ENCODE data around the gene PPIL1.

PPIL1 gene

DNA sequence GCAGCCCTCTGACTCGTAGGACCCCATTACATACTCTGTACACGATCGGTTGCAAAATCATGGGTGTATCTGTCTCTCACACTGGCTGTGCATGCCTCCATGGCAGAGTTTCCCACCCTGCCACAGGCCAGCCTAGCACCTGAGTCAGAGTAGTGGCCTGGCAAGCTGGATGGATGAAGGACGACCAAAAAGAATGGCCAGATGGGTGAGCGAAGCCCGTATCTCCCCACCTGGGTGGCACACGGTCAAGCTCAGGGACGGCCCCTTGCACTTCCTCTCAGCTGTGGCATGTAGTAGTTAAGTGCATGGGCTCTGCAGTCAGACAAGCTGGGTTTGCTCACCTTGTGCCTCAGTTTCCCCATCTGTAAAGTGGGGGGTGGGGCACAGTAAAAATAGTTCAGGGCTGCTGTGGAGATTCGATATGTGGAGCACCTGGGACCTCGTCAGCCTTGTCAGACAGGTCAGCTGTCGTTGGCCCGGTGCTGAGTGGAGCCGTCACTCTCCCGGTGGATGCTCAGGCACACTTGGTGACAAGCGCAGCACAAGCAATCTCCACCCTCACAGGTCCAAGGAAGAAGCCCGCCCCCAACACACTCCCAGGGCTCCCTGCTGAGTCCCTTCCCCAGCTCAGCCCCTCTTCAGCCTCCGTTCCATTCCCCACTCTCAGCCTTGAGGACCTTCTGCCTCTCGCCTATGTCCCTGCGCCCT, 47.9 kb downstream of the PPIL1 start (continued):
- TF ChIP-seq ZNF624 (tag by site-specific recombination; IDR thresholded peaks at IDR 0.05) (no peak), IKZF3 (tag by site-specific recombination; IDR thresholded peaks at IDR 0.05) (no peak)
- TF ChIP-seq, protein P1, sequence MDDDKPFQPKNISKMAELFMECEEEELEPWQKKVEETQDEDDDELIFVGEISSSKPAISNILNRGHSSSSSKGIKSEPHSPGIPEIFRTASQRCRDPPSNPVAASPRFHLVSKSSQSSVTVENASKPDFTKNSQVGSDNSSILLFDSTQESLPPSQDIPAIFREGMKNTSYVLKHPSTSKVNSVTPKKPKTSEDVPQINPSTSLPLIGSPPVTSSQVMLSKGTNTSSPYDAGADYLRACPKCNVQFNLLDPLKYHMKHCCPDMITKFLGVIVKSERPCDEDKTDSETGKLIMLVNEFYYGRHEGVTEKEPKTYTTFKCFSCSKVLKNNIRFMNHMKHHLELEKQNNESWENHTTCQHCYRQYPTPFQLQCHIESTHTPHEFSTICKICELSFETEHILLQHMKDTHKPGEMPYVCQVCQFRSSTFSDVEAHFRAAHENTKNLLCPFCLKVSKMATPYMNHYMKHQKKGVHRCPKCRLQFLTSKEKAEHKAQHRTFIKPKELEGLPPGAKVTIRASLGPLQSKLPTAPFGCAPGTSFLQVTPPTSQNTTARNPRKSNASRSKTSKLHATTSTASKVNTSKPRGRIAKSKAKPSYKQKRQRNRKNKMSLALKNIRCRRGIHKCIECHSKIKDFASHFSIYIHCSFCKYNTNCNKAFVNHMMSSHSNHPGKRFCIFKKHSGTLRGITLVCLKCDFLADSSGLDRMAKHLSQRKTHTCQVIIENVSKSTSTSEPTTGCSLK (tag by site-specific recombination; IDR thresholded peaks at IDR 0.05), result no peak
- TF ChIP-seq, protein P2, sequence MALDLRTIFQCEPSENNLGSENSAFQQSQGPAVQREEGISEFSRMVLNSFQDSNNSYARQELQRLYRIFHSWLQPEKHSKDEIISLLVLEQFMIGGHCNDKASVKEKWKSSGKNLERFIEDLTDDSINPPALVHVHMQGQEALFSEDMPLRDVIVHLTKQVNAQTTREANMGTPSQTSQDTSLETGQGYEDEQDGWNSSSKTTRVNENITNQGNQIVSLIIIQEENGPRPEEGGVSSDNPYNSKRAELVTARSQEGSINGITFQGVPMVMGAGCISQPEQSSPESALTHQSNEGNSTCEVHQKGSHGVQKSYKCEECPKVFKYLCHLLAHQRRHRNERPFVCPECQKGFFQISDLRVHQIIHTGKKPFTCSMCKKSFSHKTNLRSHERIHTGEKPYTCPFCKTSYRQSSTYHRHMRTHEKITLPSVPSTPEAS (tag by site-specific recombination; IDR thresholded peaks at IDR 0.05), result no peak
- TF ChIP-seq, protein P3, sequence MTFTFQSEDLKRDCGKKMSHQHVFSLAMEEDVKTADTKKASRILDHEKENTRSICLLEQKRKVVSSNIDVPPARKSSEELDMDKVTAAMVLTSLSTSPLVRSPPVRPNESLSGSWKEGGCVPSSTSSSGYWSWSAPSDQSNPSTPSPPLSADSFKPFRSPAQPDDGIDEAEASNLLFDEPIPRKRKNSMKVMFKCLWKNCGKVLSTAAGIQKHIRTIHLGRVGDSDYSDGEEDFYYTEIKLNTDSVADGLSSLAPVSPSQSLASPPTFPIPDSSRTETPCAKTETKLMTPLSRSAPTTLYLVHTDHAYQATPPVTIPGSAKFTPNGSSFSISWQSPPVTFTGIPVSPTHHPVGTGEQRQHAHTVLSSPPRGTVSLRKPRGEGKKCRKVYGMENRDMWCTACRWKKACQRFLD (tag by site-specific recombination; IDR thresholded peaks at IDR 0.05), result no peak

DNA sequence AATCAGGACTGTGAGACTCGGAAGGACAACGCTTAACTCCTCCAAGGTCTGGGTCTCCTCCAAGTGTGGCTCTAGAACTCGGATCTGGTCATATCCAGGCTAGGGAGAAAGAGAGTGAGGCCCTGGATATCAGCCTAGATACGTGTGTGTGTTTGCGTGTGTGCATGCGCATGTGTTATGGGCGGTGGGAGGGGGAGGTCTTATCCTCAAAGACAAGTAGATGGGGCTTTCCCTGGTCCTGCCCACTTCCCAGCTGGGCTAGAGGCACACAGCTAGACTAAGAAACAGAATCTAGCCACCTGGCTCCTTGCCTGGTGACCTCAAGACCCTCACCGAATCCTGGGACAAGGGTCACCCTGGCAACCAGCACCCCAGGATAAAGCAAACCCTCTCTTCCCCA, 48.6 kb downstream of the PPIL1 start:
- Histone ChIP-seq H3K27ac (ENCODE audit: extremely low read depth, low read depth, low read length) (no peak overlapping the region), H3K36me3 (ENCODE audit: control insufficient read depth in 2 of 2, insufficient read depth in 1 of 2, low read length in 2 of 2) (no peaks in the 10 kb centered on the region), H3K4me3 (ENCODE audit: low read depth, low read length) (no peak overlapping the region), H3K4me1 (ENCODE audit: control insufficient read depth, insufficient read depth, low read length) (peaks cover 3% of the 10 kb centered on the region), H3K9me3 (ENCODE audit: control insufficient read depth, insufficient read depth, low read depth, low read length) (no peaks in the 10 kb centered on the region)
- ChIA-PET CTCF (interaction anchor here (0.7 to 3.1 kb wide), 3 partner anchors 11 to 608 kb away, joined by 3 to 11 read pairs (median 4); no protein-coding TSS in a partner anchor), POLR2A (interaction anchor here (1.2 kb wide), 1 partner anchor 10 kb away, joined by 3 read pairs; no protein-coding TSS in a partner anchor)
- TF ChIP-seq ZNF214 (tag by site-specific recombination; IDR thresholded peaks at IDR 0.05; ENCODE audit: borderline replicate concordance) (no peak), HOXC10 (CRISPR knock-in tag; IDR thresholded peaks at IDR 0.05) (no peak), SETDB1 (IDR thresholded peaks at IDR 0.05; ENCODE audit: insufficient read length, low read length) (no peak), ZNF175 (tag by site-specific recombination; IDR thresholded peaks at IDR 0.05) (no peak), YY1 (tag by site-specific recombination; IDR thresholded peaks at IDR 0.05) (no peak), ZNF202 (tag by site-specific recombination; IDR thresholded peaks at IDR 0.05; ENCODE audit: borderline replicate concordance) (no peak), ZNF791 (tag by site-specific recombination; IDR thresholded peaks at IDR 0.05) (no peak), ZBTB20 (tag by site-specific recombination; IDR thresholded peaks at IDR 0.05) (no peak), REPIN1 (tag by site-specific recombination; IDR thresholded peaks at IDR 0.05; ENCODE audit: low read depth) (no peak), ZNF701 (tag by site-specific recombination; IDR thresholded peaks at IDR 0.05) (no peak)
- TF ChIP-seq, protein P4, sequence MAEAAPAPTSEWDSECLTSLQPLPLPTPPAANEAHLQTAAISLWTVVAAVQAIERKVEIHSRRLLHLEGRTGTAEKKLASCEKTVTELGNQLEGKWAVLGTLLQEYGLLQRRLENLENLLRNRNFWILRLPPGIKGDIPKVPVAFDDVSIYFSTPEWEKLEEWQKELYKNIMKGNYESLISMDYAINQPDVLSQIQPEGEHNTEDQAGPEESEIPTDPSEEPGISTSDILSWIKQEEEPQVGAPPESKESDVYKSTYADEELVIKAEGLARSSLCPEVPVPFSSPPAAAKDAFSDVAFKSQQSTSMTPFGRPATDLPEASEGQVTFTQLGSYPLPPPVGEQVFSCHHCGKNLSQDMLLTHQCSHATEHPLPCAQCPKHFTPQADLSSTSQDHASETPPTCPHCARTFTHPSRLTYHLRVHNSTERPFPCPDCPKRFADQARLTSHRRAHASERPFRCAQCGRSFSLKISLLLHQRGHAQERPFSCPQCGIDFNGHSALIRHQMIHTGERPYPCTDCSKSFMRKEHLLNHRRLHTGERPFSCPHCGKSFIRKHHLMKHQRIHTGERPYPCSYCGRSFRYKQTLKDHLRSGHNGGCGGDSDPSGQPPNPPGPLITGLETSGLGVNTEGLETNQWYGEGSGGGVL (tag by site-specific recombination; IDR thresholded peaks at IDR 0.05), result no peak

DNA sequence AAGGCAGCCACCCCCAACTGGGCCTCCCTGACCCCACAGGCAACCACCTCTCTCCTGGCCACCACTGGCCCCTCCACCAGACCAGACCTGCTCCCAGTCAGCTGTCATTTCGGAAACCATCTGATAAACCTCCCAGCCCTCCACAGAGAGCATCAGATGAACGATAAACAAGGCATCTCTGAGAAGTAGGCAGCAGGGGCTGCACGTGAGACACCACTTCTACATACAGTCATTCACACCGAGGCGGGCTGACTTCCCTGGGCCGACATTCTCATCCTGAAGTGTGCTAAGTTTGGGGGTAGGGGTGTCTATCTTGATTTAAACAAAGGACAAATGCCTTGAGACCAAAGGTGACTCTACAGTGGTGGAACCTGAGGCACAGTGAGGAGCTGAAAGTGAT, 49.2 kb downstream of the PPIL1 start:
- ChIA-PET POLR2A (interaction anchor here (1.2 kb wide), 1 partner anchor 10 kb away, joined by 3 read pairs; no protein-coding TSS in a partner anchor), CTCF (interaction anchor here (0.7 to 3.1 kb wide), 2 partner anchors 26 to 608 kb away, joined by 4 to 11 read pairs; no protein-coding TSS in a partner anchor)
- no peaks in the 10 kb centered on the region for H3K36me3 ChIP-seq (ENCODE audit: control insufficient read depth in 2 of 2, insufficient read depth in 1 of 2, low read length in 2 of 2)
- H3K4me3 ChIP-seq (ENCODE audit: low read depth, low read length), result no peak overlapping the region
- no peak overlapping the region for H3K27ac ChIP-seq (ENCODE audit: extremely low read depth, low read depth, low read length)
- no peaks in the 10 kb centered on the region for H3K9me3 ChIP-seq (ENCODE audit: control insufficient read depth, insufficient read depth, low read depth, low read length)
- peaks cover 6% of the 10 kb centered on the region for H3K4me1 ChIP-seq (ENCODE audit: control insufficient read depth, insufficient read depth, low read length)
- no peak for TF ChIP-seq HOXC10 (CRISPR knock-in tag; IDR thresholded peaks at IDR 0.05)
- no peak for TF ChIP-seq ZNF146 (tag by site-specific recombination; IDR thresholded peaks at IDR 0.05)
- no peak for TF ChIP-seq ZNF792 (tag by site-specific recombination; IDR thresholded peaks at IDR 0.05)
- TF ChIP-seq, protein P5, sequence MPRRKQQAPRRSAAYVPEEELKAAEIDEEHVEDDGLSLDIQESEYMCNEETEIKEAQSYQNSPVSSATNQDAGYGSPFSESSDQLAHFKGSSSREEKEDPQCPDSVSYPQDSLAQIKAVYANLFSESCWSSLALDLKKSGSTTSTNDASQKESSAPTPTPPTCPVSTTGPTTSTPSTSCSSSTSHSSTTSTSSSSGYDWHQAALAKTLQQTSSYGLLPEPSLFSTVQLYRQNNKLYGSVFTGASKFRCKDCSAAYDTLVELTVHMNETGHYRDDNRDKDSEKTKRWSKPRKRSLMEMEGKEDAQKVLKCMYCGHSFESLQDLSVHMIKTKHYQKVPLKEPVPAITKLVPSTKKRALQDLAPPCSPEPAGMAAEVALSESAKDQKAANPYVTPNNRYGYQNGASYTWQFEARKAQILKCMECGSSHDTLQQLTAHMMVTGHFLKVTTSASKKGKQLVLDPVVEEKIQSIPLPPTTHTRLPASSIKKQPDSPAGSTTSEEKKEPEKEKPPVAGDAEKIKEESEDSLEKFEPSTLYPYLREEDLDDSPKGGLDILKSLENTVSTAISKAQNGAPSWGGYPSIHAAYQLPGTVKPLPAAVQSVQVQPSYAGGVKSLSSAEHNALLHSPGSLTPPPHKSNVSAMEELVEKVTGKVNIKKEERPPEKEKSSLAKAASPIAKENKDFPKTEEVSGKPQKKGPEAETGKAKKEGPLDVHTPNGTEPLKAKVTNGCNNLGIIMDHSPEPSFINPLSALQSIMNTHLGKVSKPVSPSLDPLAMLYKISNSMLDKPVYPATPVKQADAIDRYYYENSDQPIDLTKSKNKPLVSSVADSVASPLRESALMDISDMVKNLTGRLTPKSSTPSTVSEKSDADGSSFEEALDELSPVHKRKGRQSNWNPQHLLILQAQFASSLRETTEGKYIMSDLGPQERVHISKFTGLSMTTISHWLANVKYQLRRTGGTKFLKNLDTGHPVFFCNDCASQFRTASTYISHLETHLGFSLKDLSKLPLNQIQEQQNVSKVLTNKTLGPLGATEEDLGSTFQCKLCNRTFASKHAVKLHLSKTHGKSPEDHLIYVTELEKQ (tag by site-specific recombination; IDR thresholded peaks at IDR 0.05; ENCODE audit: borderline replicate concordance), result no peak
- TF ChIP-seq SETDB1 (IDR thresholded peaks at IDR 0.05; ENCODE audit: insufficient read length, low read length), result no peak
- no peak for TF ChIP-seq ZNF2 (tag by site-specific recombination; IDR thresholded peaks at IDR 0.05)
- no peak for TF ChIP-seq OSR2 (tag by site-specific recombination; IDR thresholded peaks at IDR 0.05)

Data from HEK293 (cell line).